Measurements from ENCODE around the gene GPR78. TPM values are rescaled to one million over a fixed set of nuclear protein-coding genes. Genes with fewer than 3 reads are reported as not detected.

GPR78 gene
- total and polyA plus RNA-seq, 2 of the 8 experiments (the other 6 are each of a cell fraction or from before 2014, with no cell fraction given): 1.0 to 3.0 TPM

- Histone ChIP-seq H3K14ac (ENCODE audit: insufficient read length) (no peak overlapping the region), H3K23me2 (ENCODE audit: low read depth, low read length) (peaks cover 14% of the 10 kb centered on the region; the same call in 1 of the 2 replicates), H3K9ac (replicated peaks in 1 of 4; ENCODE audit: extremely low read depth in 1 of 4, low read depth in 3 of 4, low read length in 3 of 4) (no peak overlapping the region), H2BK20ac (ENCODE audit: low read length) (no peak overlapping the region), H4K20me1 (replicated peaks in 1 of 2; ENCODE audit: control insufficient read depth in 1 of 2, insufficient read depth in 2 of 2, low read length in 2 of 2) (peaks cover 3 to 13% of the 10 kb centered on the region in 2 experiments), H3K23ac (ENCODE audit: insufficient read length) (no peak overlapping the region), H3K79me1 (ENCODE audit: low read depth, low read length) (peaks cover 4% of the 10 kb centered on the region), H3K36me3 (ENCODE audit: control insufficient read depth in 2 of 4, insufficient read depth in 4 of 4, low read length in 3 of 4) (no peaks in the 10 kb centered on the region), H3K9me3 (ENCODE audit: insufficient read depth in 2 of 2, low read depth in 1 of 2, low read length in 1 of 2) (no peaks in the 10 kb centered on the region), H4K91ac (replicated peaks; ENCODE audit: insufficient read length, low read length) (peak overlapping the region; percentile 49), H3K18ac (ENCODE audit: extremely low read depth, low read length) (no peak overlapping the region), H3K4me1 (replicated peaks in 1 of 4; ENCODE audit: control insufficient read depth in 3 of 4, insufficient read depth in 4 of 4, low read length in 3 of 4) (peaks cover 0 to 24% (median 20%) of the 10 kb centered on the region in 4 experiments; a peak in 6 of 7 replicates), H4K5ac (ENCODE audit: insufficient read length, low read depth, low read length) (no peak overlapping the region), H3K56ac (replicated peaks; ENCODE audit: insufficient read length, low read depth, low read length) (no peak overlapping the region), H3K4ac (replicated peaks; ENCODE audit: insufficient read length, low read depth, low read length) (no peak overlapping the region), H2AFZ (ENCODE audit: low read length) (no peak overlapping the region), H2BK5ac (ENCODE audit: low read depth, low read length) (no peak overlapping the region), H2BK15ac (ENCODE audit: low read length) (0 out of 2 replicates have a peak overlapping the region, but pooled peaks have one; percentile 31), H3K27ac (ENCODE audit: low read depth, low read length) (no peak overlapping the region), H3K4me2 (ENCODE audit: insufficient read depth in 1 of 2, low read depth in 2 of 2, low read length in 2 of 2) (no peak overlapping the region), H2BK12ac (ENCODE audit: low read depth, low read length) (no peak overlapping the region), H3K79me2 (ENCODE audit: control insufficient read depth in 1 of 2, insufficient read depth in 2 of 2, low read length in 2 of 2) (peaks cover 0 to 11% of the 10 kb centered on the region in 2 experiments; a peak in 1 of 4 replicates), H2BK120ac (replicated peaks; ENCODE audit: low read depth, low read length) (peak overlapping the region; percentile 21), H3K27me3 (replicated peaks in 1 of 4; ENCODE audit: control insufficient read depth in 3 of 4, extremely low read depth in 1 of 4, insufficient read depth in 3 of 4, low read length in 3 of 4) (0 out of 7 replicates have a peak, but pooled peaks cover 0 to 3% (median under 1%) of the 10 kb centered on the region in 4 experiments), H3K4me3 (ENCODE audit: extremely low read depth in 1 of 4, insufficient read depth in 2 of 4, low read depth in 3 of 4, low read length in 4 of 4) (no peak overlapping the region), H2AK5ac (ENCODE audit: low read depth, low read length) (peak overlapping the region; percentile 46; the same call in 1 of the 2 replicates), H4K8ac (ENCODE audit: extremely low read depth, insufficient read depth, low read length) (no peak overlapping the region; the same call in 1 of the 2 replicates)
- TF ChIP-seq GABPA (IDR thresholded peaks at IDR 0.05; ENCODE audit: borderline replicate concordance, insufficient read depth, low read length): no peak
- no peak for TF ChIP-seq BCL11A (IDR thresholded peaks at IDR 0.05; ENCODE audit: low read depth in 2 of 2, low read length in 2 of 2)
- no peak for TF ChIP-seq NRF1 (IDR thresholded peaks at IDR 0.05; ENCODE audit: low read depth, low read length)
- TF ChIP-seq ASH2L (IDR thresholded peaks at IDR 0.05; ENCODE audit: low read length): no peak
- TF ChIP-seq SIN3A (conservative IDR thresholded peaks at IDR 0.05 in 1 of 2, IDR thresholded peaks at IDR 0.05 in 1 of 2; ENCODE audit: low read depth in 1 of 2, low read length in 2 of 2): no peak
- no peak for TF ChIP-seq BACH1 (IDR thresholded peaks at IDR 0.05; ENCODE audit: low read length)
- TF ChIP-seq ATF2 (IDR thresholded peaks at IDR 0.05; ENCODE audit: low read length): no peak
- no peak for TF ChIP-seq RNF2 (IDR thresholded peaks at IDR 0.05; ENCODE audit: borderline replicate concordance, low read depth, low read length, missing control alignments, poor library complexity, severe bottlenecking)
- POLR2A ChIA-PET (ENCODE audit: partially characterized antibody): interaction anchor here (1.0 to 2.8 kb wide), 2 partner anchors 12 to 20 kb away, joined by 3 to 12 read pairs; no protein-coding TSS in a partner anchor
- CTCF ChIA-PET (ENCODE audit: partially characterized antibody): interaction anchor here (1.0 to 5.8 kb wide), 10 partner anchors 8 to 123 kb away, joined by 3 to 49 read pairs (median 10); no protein-coding TSS in a partner anchor
- 86% methylated on average over 9 of the region's 9 CpGs; no CpG with 5 or more reads in 1 of the 2 experiments for WGBS, 2 experiments (ENCODE audit: extremely low coverage in 1 of 2, insufficient coverage in 1 of 2, insufficient read length in 1 of 2, insufficient replicate concordance in 2 of 2, low coverage in 1 of 2, low lambda C conversion rate in 2 of 2, missing lambda C conversion rate in 1 of 2)
- DNase-seq (ENCODE audit: low read depth in 1 of 2, low spot score in 2 of 2): no peak
- FAIRE-seq: no peak
Observed at GRCh38 chr4:8591114-8591513, 10.9 kb downstream of the GPR78 start.

Data from H1 (cell line).